ENCODE results near the gene PCSK6. TPM values are rescaled to one million over a fixed set of nuclear protein-coding genes. Genes with fewer than 3 reads are reported as not detected.

The PCSK6 gene
- total RNA-seq, 1 donor from 2014 or later: 8.4 TPM

DNA sequence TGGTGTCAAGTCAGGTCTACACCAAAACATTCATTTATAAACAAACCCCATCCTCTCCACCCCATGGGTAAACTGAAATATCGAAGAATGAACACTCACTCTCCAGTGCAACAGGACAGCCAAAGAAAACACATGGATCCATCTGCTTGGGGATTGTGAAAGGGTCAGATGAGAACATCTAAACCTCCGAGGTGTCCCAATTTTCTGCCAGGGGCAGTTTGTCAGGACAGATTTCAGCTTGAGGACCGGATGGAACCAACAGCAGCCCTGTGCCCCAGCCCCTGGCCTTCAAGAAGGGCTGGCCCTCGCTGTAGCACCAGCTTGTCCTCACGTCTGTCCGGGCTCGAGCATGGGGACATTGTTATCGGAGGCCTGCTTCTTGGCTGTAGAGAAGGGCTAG, 45.5 kb downstream of the PCSK6 start:
- H3K4me3 ChIP-seq (ENCODE audit: low read depth, low read length): no peak overlapping the region
- no peak for DNase-seq (ENCODE audit: low read depth)
- H3K27me3 ChIP-seq (ENCODE audit: control insufficient read depth, insufficient read depth, low read length): no peaks in the 10 kb centered on the region
- no peaks in the 10 kb centered on the region for H3K36me3 ChIP-seq (ENCODE audit: control insufficient read depth, insufficient read depth, low read length)
- TF ChIP-seq, protein P1, sequence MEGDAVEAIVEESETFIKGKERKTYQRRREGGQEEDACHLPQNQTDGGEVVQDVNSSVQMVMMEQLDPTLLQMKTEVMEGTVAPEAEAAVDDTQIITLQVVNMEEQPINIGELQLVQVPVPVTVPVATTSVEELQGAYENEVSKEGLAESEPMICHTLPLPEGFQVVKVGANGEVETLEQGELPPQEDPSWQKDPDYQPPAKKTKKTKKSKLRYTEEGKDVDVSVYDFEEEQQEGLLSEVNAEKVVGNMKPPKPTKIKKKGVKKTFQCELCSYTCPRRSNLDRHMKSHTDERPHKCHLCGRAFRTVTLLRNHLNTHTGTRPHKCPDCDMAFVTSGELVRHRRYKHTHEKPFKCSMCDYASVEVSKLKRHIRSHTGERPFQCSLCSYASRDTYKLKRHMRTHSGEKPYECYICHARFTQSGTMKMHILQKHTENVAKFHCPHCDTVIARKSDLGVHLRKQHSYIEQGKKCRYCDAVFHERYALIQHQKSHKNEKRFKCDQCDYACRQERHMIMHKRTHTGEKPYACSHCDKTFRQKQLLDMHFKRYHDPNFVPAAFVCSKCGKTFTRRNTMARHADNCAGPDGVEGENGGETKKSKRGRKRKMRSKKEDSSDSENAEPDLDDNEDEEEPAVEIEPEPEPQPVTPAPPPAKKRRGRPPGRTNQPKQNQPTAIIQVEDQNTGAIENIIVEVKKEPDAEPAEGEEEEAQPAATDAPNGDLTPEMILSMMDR (IDR thresholded peaks at IDR 0.05; ENCODE audit: insufficient read depth, low read length, poor library complexity, severe bottlenecking): no peak

DNA sequence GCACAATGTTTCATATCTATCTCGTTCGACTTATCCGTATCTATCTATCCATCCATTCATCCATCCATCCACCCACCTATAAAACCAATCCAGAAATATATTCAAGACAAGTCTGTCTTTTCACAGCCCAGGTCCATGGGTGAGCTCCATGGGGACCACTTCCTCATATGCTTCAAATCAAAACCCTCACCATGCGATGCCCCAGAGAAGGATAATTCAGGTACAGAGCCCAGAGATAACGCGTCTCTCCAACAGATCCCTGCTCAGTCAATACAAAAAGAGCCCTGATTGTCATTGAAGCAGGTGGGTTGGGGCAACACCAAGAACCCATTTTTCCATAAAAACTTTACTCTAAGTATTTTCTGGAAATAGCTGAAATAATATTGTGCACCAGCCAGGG, 47.2 kb downstream of the PCSK6 start:
- Histone ChIP-seq H3K36me3 (ENCODE audit: control insufficient read depth, insufficient read depth, low read length) (no peaks in the 10 kb centered on the region), H3K4me3 (ENCODE audit: low read depth, low read length) (no peak overlapping the region), H3K27me3 (ENCODE audit: control insufficient read depth, insufficient read depth, low read length) (no peaks in the 10 kb centered on the region)
- TF ChIP-seq, protein P1 (IDR thresholded peaks at IDR 0.05; ENCODE audit: insufficient read depth, low read length, poor library complexity, severe bottlenecking): no peak
- DNase-seq (ENCODE audit: low read depth): no peak

DNA sequence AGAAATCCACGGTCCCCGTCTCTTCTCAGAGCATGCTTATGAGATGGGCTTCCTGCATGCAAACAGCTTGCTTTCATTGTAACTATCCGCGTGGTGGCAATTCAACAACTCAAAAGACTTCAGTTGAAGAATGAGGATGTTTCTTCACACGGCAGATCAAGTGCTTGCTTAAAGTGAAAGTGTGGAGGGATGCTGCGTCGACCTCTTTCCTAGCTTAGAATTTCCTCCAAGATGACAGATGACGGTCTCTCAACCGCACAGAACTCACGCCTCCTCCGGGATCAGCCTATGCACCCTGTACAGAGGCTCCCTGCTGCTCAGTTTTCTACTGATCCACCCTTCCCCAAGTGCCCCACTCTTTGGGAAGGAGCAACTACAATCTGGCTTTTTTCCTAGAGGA, 47.8 kb downstream of the PCSK6 start:
- Histone ChIP-seq H3K27me3 (ENCODE audit: control insufficient read depth, insufficient read depth, low read length) (no peaks in the 10 kb centered on the region), H3K36me3 (ENCODE audit: control insufficient read depth, insufficient read depth, low read length) (no peaks in the 10 kb centered on the region), H3K4me3 (ENCODE audit: low read depth, low read length) (no peak overlapping the region)
- TF ChIP-seq, protein P1 (IDR thresholded peaks at IDR 0.05; ENCODE audit: insufficient read depth, low read length, poor library complexity, severe bottlenecking): no peak
- DNase-seq (ENCODE audit: low read depth): no peak

DNA sequence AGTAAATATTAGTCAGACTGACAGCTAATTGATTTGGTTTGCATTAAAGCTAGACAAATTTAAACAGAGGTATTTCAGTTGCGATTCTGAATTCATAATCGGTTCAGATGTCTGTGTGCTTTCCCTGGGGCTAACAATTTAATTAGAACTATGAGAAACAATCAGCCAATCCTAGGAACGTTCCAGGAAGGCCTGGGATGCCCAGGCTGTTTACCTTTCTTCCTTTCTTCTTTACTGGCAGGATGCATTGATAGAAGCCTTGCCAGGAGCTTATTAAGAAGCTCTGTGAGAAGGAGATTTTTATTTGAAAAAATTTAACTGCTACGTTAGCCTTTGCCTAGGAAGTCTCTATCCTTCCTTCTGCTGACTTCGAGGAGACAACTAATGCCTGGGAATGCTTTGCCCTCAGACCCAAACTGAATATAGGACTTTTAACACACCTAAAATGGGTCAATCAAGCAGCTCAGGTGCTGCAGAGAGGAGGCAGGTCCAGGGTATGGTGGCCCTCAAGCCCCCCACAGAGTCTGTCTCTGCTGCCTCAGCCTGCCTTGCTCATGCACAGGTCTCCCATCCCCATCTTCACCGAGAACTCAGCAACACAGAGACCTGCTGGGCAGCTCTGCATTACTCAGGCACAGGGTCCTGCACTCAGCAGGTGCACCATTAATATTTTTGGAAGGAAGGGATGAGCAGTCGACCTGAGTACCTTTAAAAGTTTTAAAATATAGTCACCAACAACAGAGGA, 48.5 kb downstream of the PCSK6 start:
- no peak for DNase-seq (ENCODE audit: low read depth)
- no peaks in the 10 kb centered on the region for H3K27me3 ChIP-seq (ENCODE audit: control insufficient read depth, insufficient read depth, low read length)
- no peak overlapping the region for H3K4me3 ChIP-seq (ENCODE audit: low read depth, low read length)
- TF ChIP-seq, protein P1 (IDR thresholded peaks at IDR 0.05; ENCODE audit: insufficient read depth, low read length, poor library complexity, severe bottlenecking): no peak
- no peaks in the 10 kb centered on the region for H3K36me3 ChIP-seq (ENCODE audit: control insufficient read depth, insufficient read depth, low read length)

DNA sequence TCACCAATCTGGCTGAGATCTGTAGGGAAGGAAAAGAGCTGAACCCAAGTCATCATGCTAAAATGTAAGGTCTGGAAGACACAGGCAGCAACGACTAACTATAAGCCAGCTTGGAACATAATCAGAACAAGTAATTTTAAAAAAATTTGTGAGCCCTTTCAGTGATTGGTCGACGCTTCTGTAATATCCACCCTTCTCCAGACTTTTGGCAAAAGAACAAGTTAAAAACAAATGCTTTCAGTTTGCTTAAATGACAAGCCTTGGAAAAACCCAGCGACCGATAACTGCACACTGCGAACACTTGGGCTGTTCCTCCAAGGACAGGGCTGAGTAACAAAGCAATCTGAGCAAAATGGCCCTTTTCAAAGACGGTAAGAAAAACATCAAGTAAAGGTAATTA, 49.6 kb downstream of the PCSK6 start:
- TF ChIP-seq, protein P1 (IDR thresholded peaks at IDR 0.05; ENCODE audit: insufficient read depth, low read length, poor library complexity, severe bottlenecking): no peak
- Histone ChIP-seq H3K36me3 (ENCODE audit: control insufficient read depth, insufficient read depth, low read length) (no peaks in the 10 kb centered on the region), H3K27me3 (ENCODE audit: control insufficient read depth, insufficient read depth, low read length) (no peaks in the 10 kb centered on the region), H3K4me3 (ENCODE audit: low read depth, low read length) (no peak overlapping the region)
- no peak for DNase-seq (ENCODE audit: low read depth)

Data from kidney epithelial cell (primary cell).